H9 (cell line): ENCODE data around the gene ZNF614. TPM values are rescaled to one million over a fixed set of nuclear protein-coding genes. Genes with fewer than 3 reads are reported as not detected.

ENCODE experiments used
- DNase-seq: peaks from one replicate; pipeline ENCODE4 v3.0.0-alpha.2; 2017
- H2AFZ ChIP-seq: one replicate; pipeline ENCODE4 v1.6.1; 2013; ENCODE audit warnings: mild to moderate bottlenecking, low read length, control low read depth, moderate library complexity
- H2AK5ac ChIP-seq: 2 replicates; pipeline ENCODE4 v1.6.1; 2013; ENCODE audit warnings: low read length, control low read depth, mixed read lengths; ENCODE audit not compliant: insufficient read length
- H2BK120ac ChIP-seq: one replicate; pipeline ENCODE4 v1.6.1; 2013; ENCODE audit warnings: low read depth, mild to moderate bottlenecking, low read length, control low read depth, inconsistent platforms; ENCODE audit not compliant: poor library complexity, severe bottlenecking
- H2BK12ac ChIP-seq: 2 replicates; pipeline ENCODE4 v1.6.1; 2013; ENCODE audit warnings: low read length, control low read depth, mixed read lengths, low read depth; ENCODE audit not compliant: insufficient read length
- H2BK15ac ChIP-seq: 2 replicates; pipeline ENCODE4 v1.6.1; 2013; ENCODE audit warnings: low read depth, low read length, control low read depth
- H2BK20ac ChIP-seq: one replicate; pipeline ENCODE4 v1.6.1; 2013; ENCODE audit warnings: low read depth, mild to moderate bottlenecking, low read length, control low read depth, inconsistent platforms; ENCODE audit not compliant: poor library complexity, severe bottlenecking
- H2BK5ac ChIP-seq: 2 replicates; pipeline ENCODE4 v1.6.1; 2013; ENCODE audit warnings: low read length, control low read depth, mixed read lengths; ENCODE audit not compliant: insufficient read length
- H3K14ac ChIP-seq: 2 replicates; pipeline ENCODE4 v1.6.1; 2013; ENCODE audit warnings: low read length, control low read depth; ENCODE audit not compliant: insufficient read depth
- H3K18ac ChIP-seq: 2 replicates; pipeline ENCODE4 v1.6.1; 2013; ENCODE audit warnings: low read depth, mild to moderate bottlenecking, mixed read lengths, low read length, control low read depth; ENCODE audit not compliant: insufficient read length
- H3K23ac ChIP-seq: 2 replicates; pipeline ENCODE4 v1.6.1; 2013; ENCODE audit warnings: low read length, control low read depth, mixed read lengths, low read depth; ENCODE audit not compliant: insufficient read length
- H3K23me2 ChIP-seq: 2 replicates; pipeline ENCODE4 v1.6.1; 2013; ENCODE audit warnings: low read depth, mild to moderate bottlenecking, mixed read lengths, low read length, control low read depth; ENCODE audit not compliant: insufficient read length, poor library complexity, severe bottlenecking
- H3K27ac ChIP-seq: 2 replicates; pipeline ENCODE4 v1.5.1; 2013; ENCODE audit warnings: low read length, control low read depth, mixed read lengths, low read depth; ENCODE audit not compliant: insufficient read length
- H3K27me3 ChIP-seq: 2 replicates; pipeline ENCODE4 v1.6.1; 2013; ENCODE audit warnings: low read length, control low read depth, inconsistent platforms; ENCODE audit not compliant: insufficient read depth
- H3K4ac ChIP-seq: 2 replicates; pipeline ENCODE4 v1.6.1; 2013; ENCODE audit warnings: low read depth, mild to moderate bottlenecking, control low read depth, inconsistent platforms, low read length, moderate library complexity
- H3K4me1 ChIP-seq: 2 replicates; pipeline ENCODE4 v1.6.1; 2013; ENCODE audit warnings: low read length, control low read depth, inconsistent platforms; ENCODE audit not compliant: insufficient read depth
- H3K4me2 ChIP-seq: 2 replicates; pipeline ENCODE4 v1.6.1; 2013; ENCODE audit warnings: low read length, control low read depth, mixed read lengths; ENCODE audit not compliant: insufficient read length, insufficient read depth
- H3K56ac ChIP-seq: 2 replicates; pipeline ENCODE4 v1.6.1; 2013; ENCODE audit warnings: low read depth, mild to moderate bottlenecking, mixed read lengths, low read length, control low read depth; ENCODE audit not compliant: insufficient read length
- H3K79me1 ChIP-seq: 2 replicates; pipeline ENCODE4 v1.6.1; 2013; ENCODE audit warnings: low read depth, mild to moderate bottlenecking, moderate library complexity, low read length, control low read depth, inconsistent platforms; ENCODE audit not compliant: insufficient read depth, poor library complexity, severe bottlenecking
- H3K79me2 ChIP-seq: 2 replicates; pipeline ENCODE4 v1.6.1; 2013; ENCODE audit warnings: low read length, control low read depth, inconsistent platforms; ENCODE audit not compliant: insufficient read depth
- H3K9ac ChIP-seq: 2 replicates; pipeline ENCODE4 v1.6.1; 2013; ENCODE audit warnings: low read length, control low read depth, mixed read lengths; ENCODE audit not compliant: insufficient read length; ENCODE audit errors: extremely low read depth
- H3K9me3 ChIP-seq: one replicate; pipeline ENCODE4 v1.6.1; 2013; ENCODE audit warnings: low read depth, low read length, inconsistent platforms; ENCODE audit not compliant: control insufficient read depth
- H3T11ph ChIP-seq: one replicate; pipeline ENCODE4 v1.6.1; 2013; ENCODE audit warnings: mild to moderate bottlenecking, low read length, control low read depth, inconsistent platforms
- H4K20me1 ChIP-seq: one replicate; pipeline ENCODE4 v1.6.1; 2013; ENCODE audit not compliant: control insufficient read depth, insufficient read length, insufficient read depth
- H4K5ac ChIP-seq: 2 replicates; pipeline ENCODE4 v1.6.1; 2013; ENCODE audit warnings: low read depth, mild to moderate bottlenecking, mixed read lengths, low read length, control low read depth; ENCODE audit not compliant: insufficient read length
- H4K8ac ChIP-seq: replicated peaks from 2 replicates; pipeline ENCODE4 v1.6.1; 2013; ENCODE audit warnings: low read length, control low read depth, mixed read lengths, low read depth; ENCODE audit not compliant: insufficient read length
- H4K91ac ChIP-seq: 2 replicates; pipeline ENCODE4 v1.6.1; 2013; ENCODE audit warnings: low read depth, mild to moderate bottlenecking, moderate library complexity, mixed read lengths, low read length, control low read depth; ENCODE audit not compliant: insufficient read length
- H3K27ac Mint-ChIP-seq, 3 experiments: 2 replicates in 2 of 3; 3 replicates in 1 of 3; pipeline ENCODE4 v1.8.0; 2020 to 2021; ENCODE audit warnings: mixed read lengths in 3 of 3, mild to moderate bottlenecking in 1 of 3, moderate library complexity in 1 of 3
- H3K27me3 Mint-ChIP-seq: 2 replicates; pipeline ENCODE4 v1.8.0; 2021; ENCODE audit warnings: low read depth, mild to moderate bottlenecking, moderate library complexity, mixed read lengths
- H3K36me3 Mint-ChIP-seq, 3 experiments: 2 replicates in 2 of 3; 3 replicates in 1 of 3; pipeline ENCODE4 v1.8.0; 2020 to 2021; ENCODE audit warnings: low read depth in 3 of 3, mixed read lengths in 3 of 3; ENCODE audit not compliant: insufficient read depth in 1 of 3
- H3K4me1 Mint-ChIP-seq, 2 experiments: 2 replicates each; pipeline ENCODE4 v1.8.0; 2020; ENCODE audit warnings: mixed read lengths in 2 of 2
- H3K4me3 Mint-ChIP-seq, 2 experiments: 2 replicates in 1 of 2; 3 replicates in 1 of 2; pipeline ENCODE4 v1.8.0; 2020 to 2021; ENCODE audit warnings: mild to moderate bottlenecking in 2 of 2, mixed read lengths in 2 of 2, moderate library complexity in 1 of 2
- H3K9me3 Mint-ChIP-seq, 2 experiments: 2 replicates in 1 of 2; 3 replicates in 1 of 2; pipeline ENCODE4 v1.8.0; 2020; ENCODE audit warnings: mild to moderate bottlenecking in 2 of 2, mixed read lengths in 2 of 2, moderate library complexity in 1 of 2
- WGBS: extraction: QIAGEN DNeasy Blood & Tissue Kit; methylation state at CpG from one replicate; pipeline ENCODE4 v1.1.7; 2013; ENCODE audit warnings: missing lambda C conversion rate, low lambda C conversion rate, mixed read lengths; ENCODE audit not compliant: insufficient read length; ENCODE audit errors: extremely low coverage; 5-methylcytosine and 5-hydroxymethylcytosine counted together
- total RNA-seq: library from RNA; stranded (reverse); gene quantifications from 2 replicates; pipeline ENCODE4 v1.2.1, GENCODE V29; 2021
- TF ChIP-seq, protein P1 (sequence below): fragments of 200-600 bp; sonication (generic); conservative IDR thresholded peaks from 3 replicates; pipeline ENCODE4 v1.8.0; 2021; ENCODE audit warnings: antibody characterized with exemption, mild to moderate bottlenecking

The ZNF614 gene
- total RNA-seq, 1 experiment from 2014 or later: 23.1 TPM

DNA sequence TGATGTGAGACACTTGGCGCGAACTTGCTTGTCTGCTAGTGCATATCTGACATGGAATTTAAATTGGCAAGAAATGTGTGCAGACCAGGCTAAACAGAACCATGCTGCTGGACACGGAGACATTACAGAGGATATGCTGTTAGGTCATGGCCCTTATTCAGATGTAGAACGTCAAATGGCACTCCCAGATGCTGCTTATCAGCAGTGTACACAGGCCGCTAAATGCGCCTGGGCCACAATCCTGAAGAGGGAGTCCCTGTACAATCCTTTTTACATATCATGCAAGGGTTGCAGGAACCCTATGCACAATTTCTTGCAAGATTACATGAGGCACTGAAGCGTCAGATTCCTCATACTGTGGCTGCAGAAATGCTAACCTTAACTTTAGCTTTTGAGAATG, 50.8 kb downstream of the ZNF614 start:
- no peak overlapping the region for H2BK12ac ChIP-seq
- no peak overlapping the region for H3K56ac ChIP-seq
- H2BK120ac ChIP-seq: no peak overlapping the region
- no peaks in the 10 kb centered on the region for H3K27me3 ChIP-seq
- TF ChIP-seq, protein P1, sequence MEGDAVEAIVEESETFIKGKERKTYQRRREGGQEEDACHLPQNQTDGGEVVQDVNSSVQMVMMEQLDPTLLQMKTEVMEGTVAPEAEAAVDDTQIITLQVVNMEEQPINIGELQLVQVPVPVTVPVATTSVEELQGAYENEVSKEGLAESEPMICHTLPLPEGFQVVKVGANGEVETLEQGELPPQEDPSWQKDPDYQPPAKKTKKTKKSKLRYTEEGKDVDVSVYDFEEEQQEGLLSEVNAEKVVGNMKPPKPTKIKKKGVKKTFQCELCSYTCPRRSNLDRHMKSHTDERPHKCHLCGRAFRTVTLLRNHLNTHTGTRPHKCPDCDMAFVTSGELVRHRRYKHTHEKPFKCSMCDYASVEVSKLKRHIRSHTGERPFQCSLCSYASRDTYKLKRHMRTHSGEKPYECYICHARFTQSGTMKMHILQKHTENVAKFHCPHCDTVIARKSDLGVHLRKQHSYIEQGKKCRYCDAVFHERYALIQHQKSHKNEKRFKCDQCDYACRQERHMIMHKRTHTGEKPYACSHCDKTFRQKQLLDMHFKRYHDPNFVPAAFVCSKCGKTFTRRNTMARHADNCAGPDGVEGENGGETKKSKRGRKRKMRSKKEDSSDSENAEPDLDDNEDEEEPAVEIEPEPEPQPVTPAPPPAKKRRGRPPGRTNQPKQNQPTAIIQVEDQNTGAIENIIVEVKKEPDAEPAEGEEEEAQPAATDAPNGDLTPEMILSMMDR: no peak
- DNase-seq: no peak
- H3K4ac ChIP-seq: no peak overlapping the region
- no peak overlapping the region for H2BK5ac ChIP-seq
- Mint-ChIP-seq H3K36me3 (peaks cover 68 to 78% (median 75%) of the 10 kb centered on the region in 3 experiments), H3K4me1 (peaks cover 0 to 3% of the 10 kb centered on the region in 2 experiments; a peak in 1 of 4 replicates), H3K27me3 (no peaks in the 10 kb centered on the region; the same call in 1 of the 2 replicates), H3K9me3 (peaks cover 64 to 87% of the 10 kb centered on the region in 2 experiments), H3K4me3 (no peak overlapping the region; a peak in 1 of 5 replicates), H3K27ac (no peak overlapping the region)
- no peak overlapping the region for H2AK5ac ChIP-seq
- H3K79me1 ChIP-seq: no peaks in the 10 kb centered on the region
- H3K27ac ChIP-seq: no peak overlapping the region
- no peak overlapping the region for H3T11ph ChIP-seq
- H3K23me2 ChIP-seq: no peaks in the 10 kb centered on the region
- H4K8ac ChIP-seq: no peak overlapping the region
- H3K14ac ChIP-seq: no peak overlapping the region
- no CpG with 5 or more reads among the region's 7 CpGs for WGBS
- H4K91ac ChIP-seq: no peak overlapping the region
- no peaks in the 10 kb centered on the region for H3K79me2 ChIP-seq
- no peak overlapping the region for H3K23ac ChIP-seq
- H3K4me2 ChIP-seq: no peak overlapping the region
- peaks cover 39% of the 10 kb centered on the region for H3K9me3 ChIP-seq
- no peaks in the 10 kb centered on the region for H4K20me1 ChIP-seq
- H4K5ac ChIP-seq: no peak overlapping the region
- no peaks in the 10 kb centered on the region for H3K4me1 ChIP-seq
- H3K9ac ChIP-seq: no peak overlapping the region
- H2BK15ac ChIP-seq: no peak overlapping the region
- H2BK20ac ChIP-seq: no peak overlapping the region
- H2AFZ ChIP-seq: no peak overlapping the region
- no peak overlapping the region for H3K18ac ChIP-seq
